GM18511 (cell line): ENCODE measurements around the gene ZSWIM5.
A peak's percentile ranks its signal among the peaks of the same experiment; 100 is the strongest.
"Not testable (repeated sequence)": the region's sequence is repeated elsewhere in the genome, so short reads cannot be mapped to it uniquely, and the experiment has no call there.

ENCODE experiments used
- ATAC-seq: cut with Tn5 transposase; IDR thresholded peaks from one replicate; pipeline ENCODE4 v1.9.1; 2021; ENCODE audit warnings: mild to moderate bottlenecking, moderate library complexity; ENCODE audit not compliant: unreplicated experiment

Gene ZSWIM5

DNA sequence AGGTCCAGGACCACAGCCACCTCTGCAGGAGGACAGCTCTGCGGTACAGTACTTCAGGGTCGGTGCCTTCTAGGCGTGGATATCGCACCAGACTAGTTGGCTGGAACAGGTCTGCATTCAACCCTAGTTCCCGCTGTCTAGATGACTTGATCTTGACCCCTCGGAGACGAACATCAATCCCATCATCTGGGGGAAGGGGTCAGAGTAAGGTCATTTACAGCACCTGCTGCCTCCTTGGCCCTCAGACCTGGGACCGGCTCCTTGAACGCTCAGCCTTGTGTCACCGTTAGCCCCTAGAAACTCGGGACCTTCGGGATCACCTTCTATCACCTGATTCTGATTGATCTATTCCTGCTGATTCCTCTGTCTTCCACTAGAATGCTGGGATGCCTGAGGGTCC lies 197.9 kb downstream of the ZSWIM5 start:
- no peak for ATAC-seq

DNA sequence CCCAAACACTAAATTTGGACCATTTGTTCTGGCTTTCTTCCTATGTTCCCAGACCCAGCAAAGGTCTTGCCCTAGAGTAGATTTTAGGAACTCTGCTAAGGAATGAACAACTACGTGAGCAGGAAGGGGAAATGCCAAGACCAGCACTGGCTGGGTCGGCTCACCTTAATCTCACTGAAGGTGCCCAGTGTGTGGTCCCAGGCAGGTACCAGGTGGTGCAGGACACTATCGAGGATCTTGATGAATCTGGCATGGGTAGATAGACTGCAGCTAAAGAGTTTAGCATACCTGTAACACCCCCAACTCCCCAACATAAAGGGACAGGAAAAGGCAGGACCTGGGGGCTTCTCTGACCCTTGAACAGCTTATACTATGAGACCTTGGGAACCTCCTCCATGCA lies 198.3 kb downstream of the ZSWIM5 start:
- no peak for ATAC-seq

DNA sequence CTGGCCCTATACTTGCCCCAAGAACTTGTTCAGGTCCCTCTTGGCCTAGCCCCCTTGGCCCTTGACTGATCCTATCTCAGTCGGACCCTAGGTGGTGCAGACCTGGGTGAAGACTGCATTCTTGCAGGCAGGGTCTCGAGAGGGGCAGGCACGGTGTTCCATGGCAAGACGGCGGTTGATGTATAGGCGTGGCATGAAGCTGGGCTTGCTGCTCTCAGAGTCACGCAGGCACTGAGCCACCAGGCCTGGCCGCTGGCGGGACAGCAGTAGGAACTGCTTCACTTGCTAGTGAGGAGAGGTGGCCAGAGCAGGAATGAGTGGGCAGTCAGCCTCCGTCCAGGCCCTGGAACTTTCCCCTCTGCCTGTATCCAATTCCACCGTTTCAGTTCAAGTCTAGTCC lies 199.1 kb downstream of the ZSWIM5 start:
- ATAC-seq = no peak

DNA sequence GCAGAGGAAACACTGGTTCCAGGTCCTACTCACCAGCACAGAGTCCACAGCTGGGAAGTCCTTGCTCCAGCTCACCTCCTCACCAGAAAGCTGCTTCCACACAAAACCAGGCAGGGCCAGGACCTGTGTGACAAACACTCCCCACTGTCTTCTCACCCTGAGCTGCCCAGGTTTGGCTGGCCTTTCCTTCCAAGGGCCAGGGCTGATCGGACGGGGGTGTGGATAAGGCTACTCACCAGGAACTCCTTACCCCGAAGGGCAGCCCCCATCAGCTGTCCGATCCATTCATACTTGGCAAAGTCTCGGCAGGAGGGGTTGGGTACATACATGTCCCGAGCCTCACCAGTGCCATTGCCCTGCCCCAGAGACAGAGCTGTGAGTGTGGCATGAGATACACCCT lies 200.6 kb downstream of the ZSWIM5 start:
- no peak for ATAC-seq

DNA sequence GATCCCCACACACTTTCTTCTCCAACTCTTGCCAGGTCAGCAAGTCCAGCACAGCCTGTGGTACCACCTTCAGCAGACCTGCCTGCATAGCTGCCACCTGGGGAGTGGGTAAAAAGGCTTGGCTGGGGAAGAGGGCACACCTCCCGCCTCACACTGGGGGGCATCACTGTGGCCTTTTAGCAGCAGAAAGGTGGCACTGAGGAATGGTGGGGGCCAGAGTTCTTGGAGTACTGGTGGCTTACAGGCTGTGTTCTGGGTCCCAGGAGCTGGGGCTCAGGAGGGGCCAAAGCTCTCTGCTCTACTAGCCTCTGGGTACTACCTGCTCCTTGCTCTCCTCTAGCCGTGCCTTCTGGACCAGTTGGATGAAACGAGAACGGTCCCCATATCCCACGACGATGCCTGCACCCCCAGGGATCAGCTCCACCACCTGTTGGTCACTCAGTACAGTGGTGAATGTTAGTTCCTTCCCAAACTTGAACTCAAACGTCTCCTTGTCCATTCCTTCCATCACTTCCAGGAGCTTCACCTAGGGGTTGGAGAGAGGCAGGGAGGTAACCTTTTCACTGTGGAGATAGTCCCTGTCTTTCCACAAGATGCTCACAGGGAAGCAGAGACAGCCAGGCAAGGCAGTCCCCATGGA lies 202.0 kb downstream of the ZSWIM5 start:
- no peak for ATAC-seq

DNA sequence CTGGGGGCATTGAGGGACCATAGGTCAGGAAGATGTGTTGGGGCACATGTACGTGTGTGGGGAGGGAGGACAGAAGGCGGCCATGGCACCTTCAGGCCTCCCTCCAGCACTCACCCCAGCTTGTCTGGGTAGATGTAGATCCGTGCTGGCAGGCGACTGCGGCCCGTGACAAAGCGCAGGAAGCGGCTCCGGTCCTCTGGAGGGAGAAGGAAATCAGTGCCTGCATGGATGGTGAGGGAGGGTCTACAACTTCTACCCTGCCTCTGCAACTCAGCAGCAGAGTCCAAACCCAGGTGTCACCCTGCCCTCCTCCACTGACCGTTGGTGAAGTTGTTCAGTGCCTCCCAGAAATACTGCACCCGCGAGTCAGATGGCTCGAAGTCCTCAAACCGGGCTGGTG lies 202.7 kb downstream of the ZSWIM5 start:
- ATAC-seq = no peak

DNA sequence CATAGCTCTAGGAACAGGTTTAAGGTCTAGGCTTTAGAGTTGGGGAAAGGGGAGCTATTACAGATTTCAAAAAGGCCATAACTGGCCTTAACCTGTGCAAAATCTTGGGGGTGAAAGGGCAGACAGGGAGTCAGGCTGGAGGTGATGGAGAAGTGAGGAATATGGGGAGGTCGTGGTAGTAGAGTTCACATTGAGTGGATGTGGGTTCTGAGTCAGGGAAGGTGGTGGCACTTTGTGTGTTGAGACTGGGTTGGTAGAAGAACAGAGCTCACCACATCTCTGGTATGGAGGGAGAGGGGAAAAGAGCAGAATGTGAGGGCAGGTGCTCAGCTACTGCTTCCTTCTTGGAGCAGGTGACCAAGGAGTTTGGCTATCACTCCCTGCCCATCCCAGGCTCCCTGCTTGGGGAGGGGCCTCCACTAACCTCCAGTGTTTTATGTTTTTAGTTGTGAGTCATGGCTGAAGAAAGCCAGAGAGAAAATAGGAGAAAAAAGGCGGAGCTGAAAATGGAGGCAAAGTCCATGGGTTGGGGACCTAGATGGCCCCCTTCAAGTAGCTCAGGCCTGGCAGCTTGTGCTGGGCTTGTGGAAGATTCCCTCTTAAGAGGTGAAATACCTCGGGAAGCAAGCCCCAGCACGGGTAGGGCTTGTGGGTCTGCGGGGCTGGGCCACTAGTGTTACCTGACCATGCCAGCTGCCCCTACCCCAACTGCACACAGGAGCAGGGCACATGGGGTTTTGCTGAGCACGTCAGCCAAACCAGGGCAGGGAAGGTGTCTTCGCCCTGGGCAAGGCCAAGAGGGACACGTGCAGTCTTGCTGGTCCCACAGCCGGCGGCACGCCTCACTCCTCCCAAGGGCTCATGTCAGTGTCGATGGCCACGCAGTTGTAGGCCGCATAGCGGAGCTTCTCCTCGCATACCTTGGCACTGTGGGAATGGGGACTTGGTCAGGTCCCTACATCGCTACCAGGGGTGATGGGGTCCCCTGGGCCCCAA lies 203.5 kb downstream of the ZSWIM5 start:
- no peak for ATAC-seq

DNA sequence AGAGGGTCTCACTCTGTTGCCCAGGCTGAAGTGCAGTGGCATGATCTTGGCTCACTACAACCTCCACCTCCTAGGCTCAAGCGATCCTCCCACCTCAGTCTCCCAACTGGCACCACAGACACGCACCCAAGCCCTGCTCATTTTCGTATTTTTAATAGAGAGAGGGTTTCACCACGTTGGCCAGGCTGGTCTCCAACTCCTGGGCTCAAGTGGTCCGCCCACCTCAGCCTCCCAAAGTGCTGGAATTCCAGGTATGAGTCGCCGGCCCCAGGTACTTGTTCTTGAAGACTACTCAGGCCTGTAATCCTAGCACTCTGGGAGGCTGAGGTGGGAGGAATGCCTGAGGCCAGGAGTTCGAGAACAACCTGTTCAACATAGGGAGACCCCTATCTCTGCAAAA lies 204.8 kb downstream of the ZSWIM5 start:
- not testable (repeated sequence) for ATAC-seq

DNA sequence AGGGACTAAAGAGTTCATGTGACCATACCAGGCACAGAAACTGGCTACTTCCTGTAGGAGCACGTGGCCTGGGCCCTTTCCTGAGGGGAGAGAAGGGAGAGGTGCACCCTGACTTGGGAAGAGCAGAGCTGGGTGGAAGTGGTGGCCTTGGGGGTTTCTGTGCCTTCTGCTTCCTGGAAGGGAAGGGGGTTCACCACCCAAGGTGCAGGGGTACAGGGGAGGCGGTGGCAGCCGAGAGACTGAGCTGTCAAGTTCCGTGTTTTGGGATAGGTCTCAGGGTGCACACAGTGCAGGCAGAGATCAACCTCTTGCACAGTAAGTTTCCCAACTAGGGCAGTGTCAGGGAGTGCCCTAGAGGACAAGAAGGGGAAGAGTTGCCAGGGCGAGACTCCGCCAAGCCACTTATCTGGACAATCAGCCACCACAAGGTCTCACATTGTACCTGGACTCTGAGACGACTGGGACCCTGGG lies 205.4 kb downstream of the ZSWIM5 start:
- ATAC-seq = no peak

DNA sequence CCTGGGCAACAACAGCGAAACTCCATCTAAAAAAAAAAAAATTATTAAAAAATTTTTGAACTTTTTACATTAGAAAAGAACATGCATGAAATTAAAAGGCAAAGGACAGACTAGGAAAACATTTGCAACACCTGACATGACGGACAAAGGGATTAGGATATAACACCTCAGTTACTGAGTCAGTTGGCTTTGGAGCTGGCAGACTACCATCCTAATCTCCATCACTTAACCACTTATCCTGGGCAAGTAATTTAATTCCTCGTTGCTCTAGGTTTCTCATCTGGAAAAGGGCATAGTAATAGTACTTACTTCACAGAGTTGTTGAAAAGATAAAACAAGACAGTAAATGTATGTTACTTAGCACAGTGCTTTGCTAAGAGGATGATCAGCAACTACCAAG lies 207.2 kb downstream of the ZSWIM5 start:
- no peak for ATAC-seq

DNA sequence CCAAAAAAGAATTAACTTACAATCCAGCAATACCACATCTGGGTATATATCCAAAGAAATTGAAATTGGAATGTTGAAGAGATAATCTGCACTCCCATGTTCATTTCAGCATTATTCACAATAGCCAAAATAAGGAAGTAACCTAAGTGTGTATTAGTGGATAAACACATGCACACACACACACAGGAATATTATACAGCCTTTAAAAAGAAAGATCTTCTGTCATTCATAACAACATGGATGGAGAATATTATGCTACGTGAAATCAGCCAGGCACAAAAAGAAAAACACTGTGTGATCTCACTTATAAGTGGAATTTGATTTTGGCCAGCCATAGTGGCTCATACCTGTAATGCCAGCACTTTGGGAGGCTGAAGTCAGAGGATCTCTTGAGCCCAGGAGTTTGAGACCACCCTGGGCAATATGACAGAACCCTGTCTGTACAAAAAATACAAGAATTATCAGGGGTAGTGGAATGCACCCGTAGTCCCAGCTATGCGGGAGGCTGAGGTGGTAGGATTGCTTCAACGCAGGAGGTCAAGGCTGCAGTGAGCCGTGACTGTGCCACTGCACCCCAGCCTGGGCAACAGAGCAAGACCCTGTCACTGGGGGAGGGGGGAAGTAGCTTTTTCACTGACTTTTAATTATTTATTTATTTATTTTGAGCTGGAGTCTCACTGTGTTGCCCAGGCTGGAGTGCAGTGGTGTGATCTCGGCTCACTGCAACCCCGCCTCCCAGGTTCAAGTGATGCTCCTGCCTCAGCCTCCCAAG lies 210.8 kb downstream of the ZSWIM5 start:
- ATAC-seq = no peak

DNA sequence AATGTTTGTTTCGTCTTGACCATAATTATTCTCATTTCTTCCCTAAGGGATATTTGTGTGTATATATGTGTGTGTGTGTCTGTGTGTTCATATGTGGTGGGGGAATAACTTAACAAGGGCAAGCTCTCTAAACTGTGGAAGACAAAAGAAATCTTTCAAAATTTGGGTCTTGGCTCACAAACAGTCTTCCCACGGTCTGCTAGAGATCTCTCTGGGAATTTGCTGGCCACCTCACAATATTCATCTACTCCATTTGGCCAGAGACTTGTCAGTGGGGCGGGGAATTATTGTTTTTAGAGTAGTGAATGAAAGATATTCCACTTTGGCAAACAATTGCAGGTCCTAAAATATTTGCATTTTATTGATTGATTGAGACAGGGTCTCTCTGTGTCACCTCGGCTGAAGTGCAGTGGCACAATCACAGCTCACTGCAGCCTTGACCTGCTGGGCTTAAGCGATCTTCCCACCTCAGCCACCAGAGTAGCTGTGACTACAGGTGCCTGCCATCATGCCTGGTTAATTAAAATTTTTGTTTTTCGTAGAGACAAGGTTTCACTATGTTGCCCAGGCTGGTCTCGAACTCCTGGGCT lies 212.0 kb downstream of the ZSWIM5 start:
- ATAC-seq = no peak

DNA sequence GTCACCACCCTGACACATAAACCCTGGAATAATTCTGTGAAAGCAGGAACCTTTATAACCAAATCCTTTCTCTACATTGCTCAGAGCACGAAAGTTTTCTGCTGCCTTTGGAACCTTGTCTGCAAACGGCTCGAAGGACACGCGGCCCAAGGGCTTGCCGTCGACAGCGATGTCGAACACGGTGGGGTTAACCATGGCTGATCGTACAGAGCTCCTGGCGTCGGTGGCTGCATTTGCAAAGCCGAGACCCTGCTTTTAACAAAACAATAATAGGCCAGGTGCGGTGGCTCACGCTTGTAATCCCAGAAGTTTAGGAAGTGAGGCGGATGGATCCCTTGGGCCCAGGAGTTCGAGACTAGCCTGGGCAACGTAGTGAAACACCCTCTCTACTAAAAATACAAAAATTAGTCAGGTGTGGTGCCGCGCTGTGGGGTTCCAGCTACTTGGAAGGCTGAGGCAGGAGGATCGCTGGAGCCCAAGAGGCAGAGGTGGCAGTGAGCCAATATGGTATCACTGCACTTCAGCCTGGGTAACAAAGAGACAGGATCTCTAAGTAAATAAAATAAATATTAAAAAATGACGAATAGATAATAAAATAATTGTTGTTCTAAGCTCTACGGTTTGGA lies 217.8 kb downstream of the ZSWIM5 start:
- ATAC-seq = no peak

DNA sequence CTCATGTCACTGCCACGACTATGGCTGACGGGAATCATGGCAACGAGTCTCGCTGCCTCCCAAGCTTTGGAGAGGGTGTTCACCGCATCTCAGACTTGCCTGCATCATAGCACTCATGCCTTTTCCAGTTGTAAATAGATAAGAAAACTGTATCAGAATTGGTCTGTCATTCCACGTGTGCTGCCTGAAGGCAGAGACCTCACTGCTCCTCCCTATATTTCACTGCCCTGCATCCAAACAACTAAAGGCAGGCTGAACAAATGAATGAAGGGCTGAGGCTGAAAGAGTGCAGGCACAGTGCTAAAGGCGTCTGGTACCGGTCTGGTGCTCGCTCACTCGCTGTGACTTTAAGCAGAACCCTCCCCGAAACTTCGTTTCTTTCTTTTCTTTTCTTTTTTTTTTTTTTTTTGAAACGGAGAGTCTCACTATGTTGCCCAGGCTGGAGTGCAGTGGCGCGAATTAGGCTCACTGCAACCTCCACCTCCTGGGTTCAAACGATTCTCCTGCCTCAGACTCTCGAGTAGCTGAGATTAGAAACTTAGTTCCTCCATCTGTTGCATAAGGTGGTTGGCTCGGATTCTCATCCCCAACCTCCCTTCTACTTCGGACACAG lies 220.6 kb downstream of the ZSWIM5 start:
- peak; percentile 6 for ATAC-seq

DNA sequence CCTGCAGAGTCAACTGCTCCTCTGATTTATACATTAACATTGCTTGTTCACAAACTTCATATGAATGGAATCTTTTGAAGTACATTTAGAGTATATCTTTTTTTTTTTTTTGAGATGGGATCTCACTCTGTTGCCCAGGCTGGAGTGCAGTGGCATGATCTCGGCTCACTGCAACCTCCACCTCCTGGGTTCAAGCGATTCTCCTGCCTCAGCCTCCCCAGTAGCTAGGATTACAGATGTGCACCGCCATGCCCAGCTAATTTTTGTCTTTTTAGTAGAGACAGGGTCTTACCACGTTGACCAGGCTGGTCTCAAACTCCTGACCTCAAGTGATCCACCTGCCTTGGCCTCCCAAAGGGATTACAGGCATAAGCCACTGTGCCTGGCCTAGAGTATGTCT lies 229.0 kb downstream of the ZSWIM5 start:
- ATAC-seq = not testable (repeated sequence)

DNA sequence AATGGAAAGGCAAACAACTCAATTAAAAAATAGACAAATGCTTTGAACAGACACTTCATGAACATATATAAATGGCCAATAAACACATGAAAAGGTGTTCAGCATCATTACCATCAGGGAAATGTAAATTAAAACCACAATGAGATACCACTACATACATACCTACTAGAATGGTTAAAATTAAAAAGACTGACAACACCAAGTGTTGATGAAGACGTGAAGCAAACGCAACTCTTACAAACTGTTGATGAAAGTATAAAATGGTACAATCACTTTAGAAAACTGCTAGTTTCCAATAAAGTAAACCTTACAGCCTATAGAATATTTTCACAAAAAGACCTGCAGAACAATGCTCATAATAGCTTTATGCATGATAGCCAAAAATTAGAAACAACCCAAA lies 230.2 kb downstream of the ZSWIM5 start:
- no peak for ATAC-seq

DNA sequence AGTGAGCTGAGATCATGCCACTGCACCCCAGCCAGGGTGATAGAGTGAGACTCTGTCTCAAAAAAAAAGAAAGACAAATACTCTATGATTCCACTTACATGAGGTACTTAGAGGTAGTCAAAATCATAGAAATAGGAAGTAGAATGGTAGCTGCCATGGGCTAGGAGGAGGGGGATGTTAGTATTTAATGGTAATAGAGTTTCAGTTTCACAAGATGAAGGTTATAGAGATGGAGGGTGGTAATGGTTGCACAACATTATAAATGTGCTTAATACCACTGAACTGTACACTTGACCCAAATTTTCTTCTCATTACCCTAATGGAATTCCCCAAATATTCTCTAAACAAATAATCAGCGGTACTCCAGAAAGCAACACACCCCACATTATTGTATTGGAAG lies 232.8 kb downstream of the ZSWIM5 start:
- no peak for ATAC-seq

DNA sequence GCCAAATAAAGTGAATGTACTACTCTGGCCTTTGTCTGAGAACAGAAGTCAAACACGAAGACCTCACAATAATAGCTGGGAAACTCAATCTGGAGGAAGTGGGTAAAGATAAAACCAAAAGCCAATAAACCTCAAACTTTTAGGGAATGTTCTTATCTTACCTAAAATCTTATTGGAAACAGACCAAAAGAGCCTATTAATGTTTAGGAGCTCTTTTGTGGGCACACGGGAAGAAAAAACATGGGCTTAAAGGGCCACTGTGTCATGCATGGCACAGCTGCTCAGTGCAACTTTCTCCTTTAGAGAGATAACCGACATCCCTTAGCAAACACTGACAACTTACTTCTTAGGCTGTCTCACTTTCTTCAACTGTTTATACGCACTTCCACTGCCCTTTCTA lies 236.1 kb downstream of the ZSWIM5 start:
- no peak for ATAC-seq
